GM12878 (cell line): Measurements from ENCODE around the gene RRP15. TPM values are rescaled to one million over a fixed set of nuclear protein-coding genes. Genes with fewer than 3 reads are reported as not detected.

Experiments
- ATF3 ChIP-seq: IDR thresholded peaks from 2 replicates; pipeline ENCODE4 v1.6.1; 2011; ENCODE audit warnings: low read depth, mild to moderate bottlenecking, low read length, moderate library complexity, borderline replicate concordance; ENCODE audit errors: extremely low read depth
- CEBPZ ChIP-seq: fragments of 150-350 bp; IDR thresholded peaks from 2 replicates; pipeline ENCODE4 v1.6.1; 2016; ENCODE audit warnings: low read depth, low read length
- DPF2 ChIP-seq: fragments of 450-650 bp; IDR thresholded peaks from 2 replicates; pipeline ENCODE4 v1.6.1; 2017; ENCODE audit warnings: mild to moderate bottlenecking
- FOXM1 ChIP-seq: IDR thresholded peaks from 2 replicates; pipeline ENCODE4 v1.6.1; 2012; ENCODE audit warnings: low read depth, mild to moderate bottlenecking, inconsistent platforms, low read length, moderate library complexity
- HDAC2 ChIP-seq: fragments of 200-600 bp; sonication (generic); IDR thresholded peaks from 2 replicates; pipeline ENCODE4 v1.6.1; 2017
- HDAC6 ChIP-seq: fragments of 200-600 bp; sonication (generic); IDR thresholded peaks from one replicate; pipeline ENCODE4 v1.8.0; 2017; ENCODE audit warnings: antibody characterized with exemption; ENCODE audit not compliant: unreplicated experiment
- KAT2A ChIP-seq: conservative IDR thresholded peaks from 2 replicates; pipeline ENCODE4 v1.6.1; 2011; ENCODE audit warnings: low read depth, low read length; ENCODE audit not compliant: control insufficient read depth
- KDM1A ChIP-seq: fragments of 200-600 bp; sonication (generic); IDR thresholded peaks from 2 replicates; pipeline ENCODE4 v1.6.1; 2016; ENCODE audit warnings: borderline replicate concordance
- LARP7 ChIP-seq: fragments of 450-650 bp; IDR thresholded peaks from 2 replicates; pipeline ENCODE4 v1.6.1; 2017; ENCODE audit warnings: mild to moderate bottlenecking
- MXI1 ChIP-seq: fragments of 150-350 bp; IDR thresholded peaks from 2 replicates; pipeline ENCODE4 v1.6.1; 2011; ENCODE audit warnings: low read depth, mild to moderate bottlenecking, inconsistent platforms, low read length, improper control_type of control experiment
- MYB ChIP-seq: fragments of 150-350 bp; IDR thresholded peaks from 2 replicates; pipeline ENCODE4 v1.6.1; 2014; ENCODE audit warnings: mild to moderate bottlenecking, low read depth, low read length, borderline replicate concordance
- NFYA ChIP-seq: IDR thresholded peaks from 2 replicates; pipeline ENCODE4 v1.6.1; 2011; ENCODE audit warnings: low read depth, mild to moderate bottlenecking, low read length, improper control_type of control experiment, borderline replicate concordance
- NFYB ChIP-seq: IDR thresholded peaks from 2 replicates; pipeline ENCODE4 v1.6.1; 2011; ENCODE audit warnings: low read depth, mild to moderate bottlenecking, low read length, improper control_type of control experiment, moderate library complexity; ENCODE audit not compliant: insufficient read depth
- NKRF ChIP-seq: fragments of 450-650 bp; conservative IDR thresholded peaks from 2 replicates; pipeline ENCODE4 v1.6.1; 2017; ENCODE audit warnings: mild to moderate bottlenecking, moderate library complexity
- PRDM15 ChIP-seq: fragments of 450-650 bp; formaldehyde crosslinking; IDR thresholded peaks from 2 replicates; pipeline ENCODE4 v1.4.0; 2020; ENCODE audit warnings: mild to moderate bottlenecking, moderate library complexity
- SMARCA5 ChIP-seq: fragments of 450-650 bp; IDR thresholded peaks from 2 replicates; pipeline ENCODE4 v1.6.1; 2017; ENCODE audit warnings: mild to moderate bottlenecking
- SPI1 ChIP-seq: IDR thresholded peaks from 2 replicates; pipeline ENCODE4 v1.6.1; 2011; ENCODE audit warnings: low read depth, mild to moderate bottlenecking, low read length, moderate library complexity, borderline replicate concordance; ENCODE audit not compliant: insufficient read depth
- TBL1XR1 ChIP-seq: IDR thresholded peaks from 2 replicates; pipeline ENCODE4 v1.6.1; 2012; ENCODE audit warnings: low read depth, low read length, improper control_type of control experiment
- USF1 ChIP-seq: IDR thresholded peaks from 2 replicates; pipeline ENCODE4 v1.6.1; 2011; ENCODE audit warnings: borderline replicate concordance, low read depth, mild to moderate bottlenecking, moderate library complexity, mixed read lengths, low read length; ENCODE audit not compliant: insufficient read depth; ENCODE audit errors: extremely low read length
- polyA plus RNA-seq, 11 experiments: library from polyadenylated mRNA; depleted of rRNA in 4 of 11; unstranded in 6 of 11; stranded (reverse) in 5 of 11; fragments of >200 nt; fragmentation: Nextera tagmentation in 4 of 11; fragmentation: Illumina TruSeq in 1 of 11; extraction: Ambion mirVana in 4 of 11; extraction: Trizol in 1 of 11; gene quantifications; 1 replicate in 1 of 11; 2 replicates in 10 of 11; pipeline versions ENCODE4 v1.2.1 to v1.2.3, GENCODE V29; 2011 to 2016; ENCODE audit warnings: inconsistent platforms in 2 of 11, missing spikeins in 2 of 11, low read depth in 1 of 11
- total RNA-seq, 4 experiments: library from RNA; depleted of rRNA in 3 of 4; stranded (reverse); fragments of >200 nt in 3 of 4; fragmentation: Illumina TruSeq in 1 of 4; extraction: Trizol in 1 of 4; gene quantifications; 2 replicates each; pipeline versions ENCODE4 v1.2.1 to v1.2.3, GENCODE V29; 2013 to 2021

Gene RRP15
- total and polyA plus RNA-seq, 10 of the 15 experiments (the other 5 are each of a cell fraction or from before 2014, with no cell fraction given), result 5.6 to 37.8 (median 19.1) TPM

GRCh38 chr1:218284917-218285635 lies at the start of gene RRP15 (continued):
- TF ChIP-seq PRDM15 (CRISPR knock-in tag) (no peak), ATF3 (no peak), TBL1XR1 (peak; percentile 30; the same call in 1 of the 2 replicates), NFYB (0 out of 2 replicates have a peak, but pooled peaks have one; percentile 9), LARP7 (peak; percentile 77), MYB (no peak), NKRF (peak; percentile 98), CEBPZ (peak; percentile 52; the same call in 1 of the 2 replicates), FOXM1 (0 out of 2 replicates have a peak, but pooled peaks have one; percentile 14), KAT2A (no peak), SPI1 (no peak), MXI1 (peak; percentile 100), KDM1A (no peak), NFYA (no peak), HDAC2 (no peak), USF1 (peak; percentile 47), SMARCA5 (peak; percentile 75; the same call in 1 of the 2 replicates), HDAC6 (no peak), DPF2 (peak; percentile 52; the same call in 1 of the 2 replicates)
